Central memory CD8-positive, alpha-beta T cell (primary cell): ENCODE results near the gene MRPL11.

Experiments
- ATAC-seq: fragments of 150-1000 bp; cut with Tn5 transposase; replicated peaks from 2 replicates; pipeline ENCODE4 v1.10.0; 2022; ENCODE audit warnings: mild to moderate bottlenecking, moderate FRiP score, moderate number of reproducible peaks; ENCODE audit not compliant: poor library complexity, severe bottlenecking; ENCODE audit errors: extremely low read depth
- DNase-seq, 2 donors: peaks; one replicate each; pipeline ENCODE4 v3.0.0; 2021; ENCODE audit warnings: low spot score in 2 of 2
- H3K27ac Mint-ChIP-seq: one replicate; pipeline ENCODE4 v1.8.0; 2022; ENCODE audit warnings: low read depth, mild to moderate bottlenecking, moderate library complexity, mixed read lengths
- H3K27me3 Mint-ChIP-seq: one replicate; pipeline ENCODE4 v1.8.0; 2022; ENCODE audit warnings: mixed read lengths
- H3K36me3 Mint-ChIP-seq: one replicate; pipeline ENCODE4 v1.8.0; 2022; ENCODE audit warnings: mild to moderate bottlenecking, moderate library complexity, mixed read lengths; ENCODE audit not compliant: insufficient read depth
- H3K4me1 Mint-ChIP-seq: one replicate; pipeline ENCODE4 v1.8.0; 2022; ENCODE audit warnings: mixed read lengths
- H3K4me3 Mint-ChIP-seq: one replicate; pipeline ENCODE4 v1.8.0; 2022; ENCODE audit warnings: mild to moderate bottlenecking, moderate library complexity, mixed read lengths
- H3K9me3 Mint-ChIP-seq: one replicate; pipeline ENCODE4 v1.8.0; 2022; ENCODE audit warnings: mixed read lengths

Gene MRPL11

GRCh38 chr11:66438504-66439466 is at the start of gene MRPL11:
Gene MRPL11, minus strand, starts transcription at chr11:66438848. Its CDS starts 94 bp downstream, at chr11:66438754.
- Mint-ChIP-seq H3K4me1 (peaks cover 13% of the 10 kb centered on the region), H3K36me3 (peaks cover 17% of the 10 kb centered on the region), H3K27ac (peak within 1 kb of the TSS; percentile 75), H3K4me3 (peak within 1 kb of the TSS; percentile 86), H3K27me3 (peaks cover 11% of the 10 kb centered on the region), H3K9me3 (no peaks in the 10 kb centered on the region)
- peak; percentile 79 to 85 for DNase-seq
- ATAC-seq: peak; percentile 96

GRCh38 chr11:66484806-66485380 is 46.2 kb upstream of the MRPL11 start:
- Mint-ChIP-seq H3K27ac (no peak overlapping the region), H3K4me1 (peaks cover 6% of the 10 kb centered on the region), H3K9me3 (no peaks in the 10 kb centered on the region), H3K27me3 (no peaks in the 10 kb centered on the region), H3K4me3 (no peak overlapping the region), H3K36me3 (peaks cover 10% of the 10 kb centered on the region)
- no peak for DNase-seq
- ATAC-seq: no peak

- Mint-ChIP-seq H3K4me1 (peaks cover 30% of the 10 kb centered on the region), H3K9me3 (no peaks in the 10 kb centered on the region), H3K36me3 (peaks cover 9% of the 10 kb centered on the region), H3K27ac (peak within 1 kb of the TSS; percentile 65), H3K27me3 (no peaks in the 10 kb centered on the region), H3K4me3 (peak within 1 kb of the TSS; percentile 89)
- ATAC-seq (peak; percentile 99), DNase-seq (peak; percentile 87 to 94)
Measured at GRCh38 chr11:66480117-66480938, 41.7 kb upstream of the MRPL11 start, which contains the start of gene DPP3. Gene DPP3, plus strand, starts transcription at chr11:66480434. Its CDS starts 1,767 bp downstream, at chr11:66482201.

- DNase-seq (no peak), ATAC-seq (no peak)
- H3K4me1 Mint-ChIP-seq: peaks cover 30% of the 10 kb centered on the region
- peak overlapping the region; percentile 89 for H3K4me3 Mint-ChIP-seq
- no peaks in the 10 kb centered on the region for H3K9me3 Mint-ChIP-seq
- peak overlapping the region; percentile 65 for H3K27ac Mint-ChIP-seq
- peaks cover 9% of the 10 kb centered on the region for H3K36me3 Mint-ChIP-seq
- H3K27me3 Mint-ChIP-seq: no peaks in the 10 kb centered on the region
Measured at GRCh38 chr11:66479394-66480116, 40.9 kb upstream of the MRPL11 start.

- DNase-seq: no peak
- H3K36me3 Mint-ChIP-seq: peaks cover 14% of the 10 kb centered on the region
- H3K27ac Mint-ChIP-seq: peak overlapping the region; percentile 65
- peaks cover 30% of the 10 kb centered on the region for H3K4me1 Mint-ChIP-seq
- no peak for ATAC-seq
- H3K27me3 Mint-ChIP-seq: no peaks in the 10 kb centered on the region
- H3K9me3 Mint-ChIP-seq: no peaks in the 10 kb centered on the region
- H3K4me3 Mint-ChIP-seq: peak overlapping the region; percentile 89
Measured at GRCh38 chr11:66478729-66479393, 40.2 kb upstream of the MRPL11 start.

- Mint-ChIP-seq H3K36me3 (peaks cover 10% of the 10 kb centered on the region), H3K4me3 (no peak overlapping the region), H3K9me3 (no peaks in the 10 kb centered on the region), H3K4me1 (peaks cover 29% of the 10 kb centered on the region), H3K27me3 (no peaks in the 10 kb centered on the region), H3K27ac (no peak overlapping the region)
- ATAC-seq (no peak), DNase-seq (no peak)
Measured at GRCh38 chr11:66477263-66478201, 38.9 kb upstream of the MRPL11 start.

GRCh38 chr11:66476841-66477251 is 38.2 kb upstream of the MRPL11 start:
- no peak overlapping the region for H3K4me3 Mint-ChIP-seq
- DNase-seq: no peak
- H3K4me1 Mint-ChIP-seq: peaks cover 24% of the 10 kb centered on the region
- H3K27me3 Mint-ChIP-seq: no peaks in the 10 kb centered on the region
- peaks cover 9% of the 10 kb centered on the region for H3K36me3 Mint-ChIP-seq
- no peaks in the 10 kb centered on the region for H3K9me3 Mint-ChIP-seq
- H3K27ac Mint-ChIP-seq: peak overlapping the region; percentile 37
- ATAC-seq: no peak

- Mint-ChIP-seq H3K27me3 (no peaks in the 10 kb centered on the region), H3K27ac (peak overlapping the region; percentile 37), H3K4me3 (no peak overlapping the region), H3K9me3 (no peaks in the 10 kb centered on the region), H3K36me3 (peaks cover 9% of the 10 kb centered on the region), H3K4me1 (peaks cover 24% of the 10 kb centered on the region)
- DNase-seq: no peak
- ATAC-seq: no peak
Measured at GRCh38 chr11:66476173-66476840, 37.7 kb upstream of the MRPL11 start.

- H3K36me3 Mint-ChIP-seq: peaks cover 9% of the 10 kb centered on the region
- H3K27ac Mint-ChIP-seq: no peak overlapping the region
- H3K4me1 Mint-ChIP-seq: peaks cover 24% of the 10 kb centered on the region
- no peak for ATAC-seq
- DNase-seq: no peak
- H3K9me3 Mint-ChIP-seq: no peaks in the 10 kb centered on the region
- no peak overlapping the region for H3K4me3 Mint-ChIP-seq
- no peaks in the 10 kb centered on the region for H3K27me3 Mint-ChIP-seq
Measured at GRCh38 chr11:66475349-66476172, 36.9 kb upstream of the MRPL11 start.
